Activated CD8-positive, alpha-beta memory T cell treated with anti-CD3 and anti-CD28 coated beads for 4 hours (primary cell): ENCODE data around the gene CIBAR2.
A peak's percentile ranks its signal among the peaks of the same experiment; 100 is the strongest.
"Not testable (repeated sequence)": the region's sequence is repeated elsewhere in the genome, so short reads cannot be mapped to it uniquely, and the experiment has no call there.

Experiments used
- DNase-seq, 2 donors: peaks; one replicate each; pipeline ENCODE4 v3.0.0-alpha.2; 2020; ENCODE audit warnings: low read depth in 2 of 2

The CIBAR2 gene

DNA sequence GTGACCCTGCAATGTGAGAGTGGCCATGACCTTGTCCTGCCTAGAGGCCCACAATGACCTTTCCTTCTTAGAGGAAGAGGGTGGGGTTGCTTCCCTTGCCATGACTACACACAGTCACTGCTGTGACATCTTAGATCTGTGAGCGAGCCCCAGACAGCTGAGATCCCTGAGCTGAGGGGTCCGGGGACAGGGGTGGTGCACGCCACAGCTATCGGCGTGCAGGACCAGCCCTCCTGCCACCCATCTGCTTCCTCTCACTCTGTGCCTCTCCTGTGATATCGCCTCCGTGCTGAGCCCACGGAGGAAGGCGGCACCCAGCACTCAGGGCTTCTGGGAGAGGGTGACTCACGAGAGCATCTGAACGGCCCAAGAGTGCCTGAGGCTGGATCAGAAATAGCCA, 49.4 kb downstream of the CIBAR2 start:
- no peak for DNase-seq

DNA sequence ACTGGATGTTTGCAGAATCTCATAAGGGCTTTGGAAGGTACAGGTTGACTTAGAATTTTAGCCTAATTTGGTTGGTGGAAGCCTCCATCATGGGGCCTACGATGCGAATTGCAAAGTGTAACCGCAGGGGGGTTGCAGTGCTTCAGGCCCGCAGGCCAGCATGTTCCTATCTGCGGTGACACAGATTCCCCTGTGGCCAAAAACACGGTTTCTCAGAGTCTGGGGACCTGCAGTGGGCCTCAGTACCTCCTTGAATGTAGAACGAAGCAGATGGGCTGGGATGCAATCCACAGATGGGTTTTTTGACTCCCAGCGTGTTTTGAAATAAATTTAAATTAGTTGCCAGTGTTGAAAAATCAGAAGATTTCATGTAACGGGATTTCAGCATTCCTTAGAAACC, 49.9 kb downstream of the CIBAR2 start:
- no peak for DNase-seq

DNA sequence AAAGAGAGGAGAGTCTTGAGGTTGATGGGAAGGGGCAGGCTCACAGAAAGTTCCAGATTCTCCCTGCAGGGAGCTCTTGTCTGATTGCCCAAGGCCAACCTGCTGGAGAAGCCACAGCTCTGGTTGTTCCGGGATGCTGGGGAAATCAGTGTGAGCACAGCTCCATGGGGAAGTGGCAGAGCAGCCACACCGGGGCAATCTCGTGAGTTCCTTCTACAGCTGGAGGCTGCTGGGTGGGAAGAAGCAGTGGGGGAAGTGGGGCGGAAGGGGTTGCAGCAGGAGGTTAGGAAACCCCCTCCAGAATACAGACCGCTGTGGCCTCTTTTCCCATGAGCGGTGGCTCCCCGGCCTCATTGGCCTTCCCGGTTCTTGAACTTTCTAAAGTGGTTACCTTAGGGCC, 50.7 kb downstream of the CIBAR2 start:
- no peak for DNase-seq

DNA sequence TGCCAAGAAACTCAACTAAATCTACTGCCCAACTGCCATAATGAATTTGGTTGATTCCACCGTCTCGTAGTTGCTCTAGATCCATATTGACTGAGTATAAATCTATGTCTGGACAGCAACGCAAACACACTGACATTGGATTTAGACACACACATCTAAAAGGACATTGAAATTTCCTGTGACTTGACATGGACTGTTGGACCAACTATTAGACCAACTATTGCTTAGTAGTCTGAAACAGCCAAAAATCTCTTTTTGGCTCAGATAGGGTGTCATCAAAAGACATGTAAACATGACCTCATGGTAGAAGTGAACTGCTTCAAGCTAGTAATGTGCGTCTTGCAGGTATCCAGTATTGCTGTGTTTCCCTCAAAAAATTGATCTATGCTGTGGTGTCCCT, 53.4 kb downstream of the CIBAR2 start:
- DNase-seq, result no peak

DNA sequence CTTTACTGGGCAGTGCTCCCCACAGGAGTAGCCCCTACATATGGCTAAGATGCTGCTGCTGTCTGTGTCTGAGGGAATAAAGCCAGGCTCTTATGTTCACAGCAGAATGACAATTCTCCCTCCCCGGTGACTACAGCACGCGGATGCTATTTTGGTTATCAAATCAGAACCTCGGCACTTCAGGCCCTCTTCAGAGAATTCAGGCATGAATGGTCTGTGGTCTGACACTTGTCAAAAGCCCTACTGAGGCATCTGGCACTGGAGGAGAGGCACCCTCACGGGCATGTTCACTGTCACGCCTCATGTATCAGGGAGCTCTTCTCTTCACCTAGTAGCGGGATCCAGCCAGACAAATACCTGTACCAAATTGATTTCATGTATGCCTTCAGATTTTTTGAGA, 54.3 kb downstream of the CIBAR2 start:
- no peak for DNase-seq

DNA sequence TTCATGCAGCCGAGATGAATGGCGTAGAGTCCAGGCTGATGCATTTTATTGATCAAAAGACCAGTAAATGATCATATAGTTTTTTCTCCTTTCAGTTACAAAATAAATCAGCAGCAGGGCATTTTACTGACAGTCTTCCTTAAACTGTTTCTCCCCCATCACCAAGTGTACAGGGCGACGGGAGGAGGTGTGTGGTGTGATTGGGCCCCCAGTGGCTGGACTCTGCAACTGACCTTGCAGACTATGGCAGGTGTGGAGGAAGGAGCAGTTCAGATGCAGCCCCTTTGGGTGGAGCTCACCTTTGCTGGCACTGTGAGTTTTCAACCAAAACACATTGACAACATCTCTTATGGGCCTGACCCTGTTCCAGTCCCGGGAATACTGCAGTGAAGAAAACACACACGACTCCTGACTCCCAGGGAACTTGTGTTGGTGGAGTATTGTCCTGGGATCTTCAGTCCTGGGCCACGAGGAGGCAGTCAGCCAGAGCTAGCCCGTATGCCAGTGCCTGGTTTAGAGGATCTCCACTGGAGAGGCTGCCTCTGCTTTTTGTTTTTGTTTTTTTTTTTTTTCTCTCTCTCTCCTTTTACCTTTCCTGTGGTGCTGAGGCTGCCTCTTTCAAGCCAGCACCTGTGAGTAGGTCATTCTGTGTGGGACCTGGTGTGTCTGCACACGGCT, 54.9 kb downstream of the CIBAR2 start:
- DNase-seq, result no peak

DNA sequence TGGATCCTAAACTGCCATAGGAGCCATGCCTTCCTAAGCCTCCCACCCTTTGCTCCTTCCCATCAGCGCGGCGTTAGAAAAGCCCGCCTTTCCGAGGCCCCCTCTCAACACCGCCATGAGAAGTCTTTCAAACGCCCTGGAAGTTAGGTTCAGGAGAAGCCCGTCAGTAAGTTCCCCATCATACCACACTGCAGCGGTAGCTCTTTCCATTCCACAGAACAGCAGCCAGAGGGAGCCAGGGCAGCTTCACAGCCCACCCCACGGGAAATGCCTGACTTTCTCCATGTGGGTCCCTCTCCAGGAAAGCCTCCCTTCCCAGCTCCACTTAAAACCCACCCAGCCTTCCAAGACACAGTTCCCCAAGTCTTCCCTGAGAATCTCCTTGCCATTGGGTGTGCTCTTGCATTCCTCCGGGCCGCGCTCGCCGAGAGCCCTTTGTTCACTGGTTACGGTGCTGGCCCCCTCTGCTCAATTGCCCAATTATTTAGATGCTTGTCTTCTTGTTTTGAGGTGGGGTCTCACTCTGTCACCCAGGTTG, 56.0 kb downstream of the CIBAR2 start:
- DNase-seq, result no peak

DNA sequence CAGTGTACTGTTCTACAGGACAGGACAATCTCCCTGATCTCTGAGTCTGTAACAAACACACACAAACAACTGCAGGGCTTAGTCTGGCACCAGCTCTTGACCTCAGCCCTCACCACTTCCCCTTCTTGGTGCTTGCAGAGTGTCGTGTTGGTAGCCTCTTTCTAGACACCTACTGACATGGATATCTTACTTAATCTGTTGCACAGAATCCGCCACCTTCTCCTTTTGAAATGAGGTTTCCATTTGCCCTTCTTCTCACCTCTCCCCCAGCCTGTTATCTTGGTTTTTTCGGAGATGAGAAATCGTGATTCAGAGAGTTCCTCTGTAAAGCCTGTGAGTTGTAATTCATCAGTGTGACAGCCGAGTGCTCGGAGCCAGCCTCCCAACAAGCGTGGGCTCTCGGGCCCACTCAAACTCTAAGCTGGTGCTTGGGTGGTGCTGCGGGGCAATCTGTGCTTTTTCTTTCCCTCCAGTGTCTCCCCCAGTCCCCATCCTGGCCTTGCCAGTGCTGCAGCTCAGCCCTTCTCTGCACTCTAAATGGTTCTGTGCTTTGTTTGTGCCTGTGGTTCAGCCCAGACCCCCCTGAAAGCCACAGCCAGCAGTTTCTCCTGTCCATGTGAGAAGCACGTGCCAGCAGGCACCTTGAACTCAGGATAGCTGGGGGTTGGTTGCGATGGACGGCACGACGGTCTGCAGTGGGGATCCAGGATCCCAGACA, 56.6 kb downstream of the CIBAR2 start:
- DNase-seq, result peak; percentile 39 to 65

DNA sequence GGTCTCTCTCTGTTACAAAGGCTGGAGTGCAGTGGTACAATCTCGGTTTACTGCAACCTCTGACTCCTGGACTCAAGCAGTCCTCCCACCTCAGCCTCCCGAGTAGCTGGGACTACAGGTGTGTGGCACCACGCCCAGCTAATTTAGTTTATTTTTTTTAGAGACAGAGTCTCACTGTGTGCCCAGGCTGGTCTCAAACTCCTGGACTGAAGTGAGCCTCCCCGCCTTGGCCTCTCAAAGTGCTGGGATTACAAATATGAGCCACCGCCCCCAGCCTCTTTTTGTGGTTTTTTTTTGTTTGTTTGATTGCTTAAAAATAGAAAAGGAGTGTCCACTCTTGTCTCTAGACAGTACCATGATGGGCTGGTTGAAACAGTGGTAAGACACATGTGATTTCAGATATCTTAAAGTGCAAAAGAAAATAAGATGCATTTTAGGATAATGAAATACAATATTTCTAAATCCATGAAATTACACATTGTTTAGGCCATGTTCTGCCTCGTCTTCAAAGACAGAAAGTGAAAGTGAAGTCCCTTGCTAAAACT, 57.3 kb downstream of the CIBAR2 start:
- DNase-seq, result no peak

DNA sequence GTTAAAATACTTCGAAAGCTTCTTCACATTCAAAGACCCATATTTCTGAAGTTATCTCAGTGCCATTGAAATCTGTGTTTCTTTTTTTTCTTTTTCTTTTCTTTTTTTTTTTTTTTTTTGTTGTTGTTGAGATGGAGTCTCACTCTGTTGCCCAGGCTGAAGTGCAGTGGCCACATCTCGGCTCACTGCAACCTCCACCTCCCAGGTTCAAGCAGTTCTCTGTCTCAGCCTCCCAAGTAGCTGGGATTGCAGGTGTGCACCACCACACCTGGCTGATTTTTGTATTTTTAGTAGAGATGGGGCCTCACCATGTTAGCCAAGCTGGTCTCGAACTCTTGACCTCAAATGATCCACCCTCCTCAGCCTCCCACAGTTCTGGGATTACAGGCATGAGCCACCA, 58.0 kb downstream of the CIBAR2 start:
- DNase-seq, result not testable (repeated sequence)

DNA sequence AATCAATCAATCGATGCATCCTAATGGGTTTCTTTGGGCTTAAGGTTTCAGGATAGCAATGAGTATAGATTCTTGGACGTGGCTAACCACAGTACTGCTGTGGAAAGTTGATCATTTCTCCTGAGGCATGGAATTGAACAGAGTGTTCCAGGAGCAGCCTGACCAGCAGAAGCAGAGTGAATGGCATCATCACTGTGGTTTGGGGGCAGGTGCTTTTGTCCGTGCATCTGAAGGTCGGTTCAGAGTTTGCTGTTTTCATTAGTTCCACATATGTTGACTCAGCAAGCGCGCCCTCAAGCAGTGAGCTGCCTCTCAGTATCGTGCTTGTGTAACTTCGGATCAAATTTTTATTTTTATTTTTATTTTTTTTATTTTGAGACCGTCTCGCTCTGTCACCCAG, 59.7 kb downstream of the CIBAR2 start:
- no peak for DNase-seq

DNA sequence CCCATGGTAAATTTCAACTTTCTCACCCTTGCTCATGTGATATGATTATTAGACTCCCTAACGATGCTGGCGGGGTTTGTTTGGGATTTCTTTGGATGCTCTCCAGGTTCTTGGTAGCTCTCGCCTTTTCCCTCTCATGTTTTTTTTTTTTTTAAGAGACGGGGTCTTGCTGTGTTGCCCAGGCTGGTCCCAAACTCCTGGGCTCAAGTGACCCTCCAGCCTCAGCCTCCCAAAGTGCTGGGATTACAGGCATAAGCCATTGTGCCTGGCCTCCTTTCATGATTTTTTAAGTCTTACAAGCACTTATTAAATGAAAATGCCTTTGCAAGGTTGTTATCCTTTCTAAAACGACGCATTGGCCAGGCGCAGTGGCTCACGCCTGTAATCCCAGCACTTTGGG, 60.6 kb downstream of the CIBAR2 start:
- no peak for DNase-seq

DNA sequence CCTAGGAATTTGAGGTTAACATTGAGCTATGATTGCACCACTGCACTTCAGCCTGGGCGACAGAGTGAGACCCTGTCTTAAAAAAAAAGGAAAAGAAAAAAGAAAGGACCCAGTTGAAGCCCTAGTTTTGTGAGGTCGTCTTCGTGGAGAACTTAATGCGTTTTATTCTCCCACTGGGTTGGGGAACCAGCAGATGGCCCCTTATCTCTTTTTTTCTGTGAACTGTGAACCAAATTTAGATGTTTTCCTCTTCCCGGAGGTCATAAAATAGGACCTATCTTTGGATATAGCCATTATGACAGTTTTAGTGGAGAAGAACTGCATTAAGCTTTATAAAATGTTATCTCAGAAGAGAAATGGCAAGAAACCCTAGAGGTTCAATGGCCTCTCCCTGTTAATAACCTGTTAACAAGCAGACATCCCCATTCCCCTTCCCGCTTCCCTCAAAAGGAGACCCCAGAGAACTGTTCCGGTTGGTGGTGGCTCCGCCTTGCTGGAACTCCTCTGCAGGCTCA, 61.1 kb downstream of the CIBAR2 start:
- DNase-seq, result no peak

DNA sequence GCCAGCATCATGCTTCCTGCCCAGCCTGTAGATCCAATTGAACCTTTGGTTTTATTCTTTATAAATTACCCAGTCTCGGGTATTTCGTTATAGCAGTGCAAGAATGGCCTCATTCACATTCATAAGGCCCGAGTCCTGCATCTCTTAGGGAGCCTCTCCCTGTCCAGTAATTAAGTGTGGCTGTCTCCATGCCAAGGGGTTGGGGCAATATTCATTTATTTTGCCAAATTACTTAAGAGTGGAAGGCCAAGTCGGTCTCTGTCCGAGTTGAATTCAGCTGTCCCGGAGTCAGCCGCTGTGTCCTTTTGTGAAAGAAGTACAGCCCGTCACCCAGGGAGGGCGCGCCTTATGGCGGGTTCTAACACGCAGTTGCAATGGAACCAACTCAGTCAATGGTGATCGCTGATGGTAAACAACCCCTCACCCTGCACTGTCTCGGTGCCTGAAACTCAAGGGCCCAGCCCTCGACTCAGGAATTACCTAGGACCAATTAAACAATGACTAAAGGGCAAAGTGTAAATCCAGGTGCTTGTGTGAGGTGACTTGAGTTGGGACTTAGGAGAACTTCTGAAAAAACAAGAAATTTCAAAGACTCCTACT, 62.5 kb downstream of the CIBAR2 start:
- no peak for DNase-seq

DNA sequence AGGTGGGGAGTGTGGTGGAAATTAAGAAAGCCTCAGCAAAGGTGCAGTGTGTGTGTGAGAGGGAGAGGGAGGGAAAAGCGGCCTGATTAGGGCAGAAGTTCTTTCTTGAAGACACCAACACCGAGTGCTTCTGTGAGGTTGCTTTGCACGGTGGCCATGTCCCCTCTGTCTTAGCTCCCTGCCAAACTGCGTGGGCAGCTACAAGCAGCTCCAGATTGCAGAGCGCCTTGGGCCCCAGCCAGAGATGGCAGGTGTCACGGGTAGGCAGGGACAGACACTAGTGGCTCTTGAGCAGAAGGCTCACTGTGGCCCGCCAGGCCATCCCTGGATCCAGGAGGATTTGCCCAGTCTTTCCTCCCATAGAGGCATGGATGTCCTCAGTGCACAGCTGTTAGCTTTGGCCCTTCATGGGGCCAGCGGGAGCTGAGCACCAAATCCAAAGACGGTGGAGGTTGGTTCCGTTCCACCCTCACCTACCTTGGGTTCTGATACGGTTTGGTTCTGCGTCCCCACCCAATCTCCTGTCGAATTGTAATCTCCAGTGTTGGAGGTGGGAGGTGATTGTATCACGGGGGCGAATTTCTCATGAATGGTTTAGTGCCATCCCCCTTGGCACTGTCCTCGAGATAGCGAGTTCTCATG, 63.2 kb downstream of the CIBAR2 start:
- no peak for DNase-seq
